Testis (tissue), 2 donors: ENCODE results near the gene LRFN2.

ENCODE experiments used
- CTCF ChIP-seq, 3 experiments: fragments of 450-650 bp in 2 of 3; fragments of 200-600 bp in 1 of 3; sonication (generic) in 1 of 3; IDR thresholded peaks; one replicate each; pipeline ENCODE4 v1.5.1; 2016 to 2019; ENCODE audit warnings: antibody characterized with exemption in 3 of 3, mild to moderate bottlenecking in 2 of 3, moderate library complexity in 1 of 3
- POLR2A ChIP-seq: fragments of 450-650 bp; IDR thresholded peaks from one replicate; pipeline ENCODE4 v1.6.1; 2017; ENCODE audit warnings: antibody characterized with exemption, mild to moderate bottlenecking, moderate library complexity

DNA sequence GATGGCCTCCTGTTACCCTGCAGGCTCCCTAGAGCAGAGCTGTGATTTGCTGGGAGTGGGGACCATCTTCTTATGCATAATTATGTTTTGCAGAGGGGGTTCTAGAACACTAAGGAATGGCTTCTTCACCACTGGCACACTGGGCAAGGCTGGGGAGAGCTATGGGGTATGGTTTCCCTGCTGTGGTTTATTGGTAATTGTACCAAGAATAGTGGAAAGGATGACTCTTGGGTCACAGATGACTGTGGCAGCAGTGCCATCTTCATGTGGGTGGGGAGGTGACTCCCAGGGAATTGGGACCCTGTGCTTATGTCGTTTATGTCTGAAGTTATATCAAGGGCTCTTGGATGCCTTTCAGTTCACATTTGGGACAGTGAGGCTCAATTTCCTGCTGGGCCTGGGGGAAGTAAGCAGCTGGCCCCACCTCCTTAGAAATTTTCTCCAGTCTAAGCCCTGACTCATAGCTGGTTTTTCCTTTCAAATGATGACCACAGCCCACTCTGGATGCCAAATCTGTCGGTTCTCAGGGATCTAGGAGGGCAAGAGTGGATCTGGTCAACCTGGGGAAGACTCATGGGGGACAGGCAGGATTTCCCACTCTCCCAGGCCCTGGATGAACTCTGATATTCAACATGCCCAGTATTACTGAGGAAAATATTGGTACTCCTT is 230.8 kb downstream of the LRFN2 start:
- no peak for TF ChIP-seq POLR2A
- TF ChIP-seq CTCF (IDR thresholded peaks at IDR 0.05), result no peak
